ENCODE measurements around the gene ITCH.
"Not testable (repeated sequence)": the region's sequence is repeated elsewhere in the genome, so short reads cannot be mapped to it uniquely, and the experiment has no call there.

The ITCH gene

DNA sequence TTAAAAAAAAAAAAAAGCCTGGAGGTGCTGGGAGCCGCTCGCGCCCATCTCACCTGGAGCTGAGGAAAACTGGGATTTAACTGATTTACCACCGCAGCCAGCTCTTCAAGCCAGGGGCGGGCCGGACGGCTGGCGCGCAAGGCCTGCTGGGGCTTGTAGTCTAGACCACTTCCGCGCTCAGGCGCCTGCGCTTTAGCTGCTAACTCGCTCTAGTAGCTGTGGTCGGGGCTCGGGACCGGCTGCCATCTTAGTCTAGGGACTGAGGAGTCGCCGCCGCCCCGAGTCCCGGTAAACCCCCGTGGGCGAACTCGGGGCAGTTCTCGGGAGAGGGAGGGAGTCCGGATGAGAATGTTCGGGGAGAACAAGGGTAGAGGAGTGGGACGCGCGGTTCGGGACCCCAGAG is at the start of gene ITCH:
ITCH (plus strand) TSS at position 212 of the 403 bp plus-strand sequence. CDS start 30,539 bp downstream, outside the sequence.
- DNase-seq (ENCODE audit: low read depth) = peak; percentile 86

DNA sequence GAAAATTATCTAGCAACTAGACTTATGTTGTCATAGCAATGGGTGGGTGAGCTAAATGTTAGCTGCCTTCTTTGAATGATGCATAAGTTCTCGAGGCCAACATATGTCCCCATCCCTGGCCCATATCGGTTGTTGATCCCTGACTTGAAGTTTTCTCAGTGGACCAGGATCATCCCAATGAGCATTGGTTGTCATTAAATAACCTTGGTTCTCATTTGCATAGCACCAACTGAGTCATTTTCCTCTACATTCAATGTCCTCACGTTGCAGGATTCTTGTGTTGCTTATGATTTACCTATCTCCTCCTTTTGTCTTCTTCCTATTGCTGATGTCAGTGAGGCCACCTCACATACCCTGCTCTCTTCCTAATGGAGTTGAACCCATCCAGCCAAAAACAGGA is 47.8 kb upstream of the ITCH start:
- DNase-seq (ENCODE audit: low read depth) = no peak

DNA sequence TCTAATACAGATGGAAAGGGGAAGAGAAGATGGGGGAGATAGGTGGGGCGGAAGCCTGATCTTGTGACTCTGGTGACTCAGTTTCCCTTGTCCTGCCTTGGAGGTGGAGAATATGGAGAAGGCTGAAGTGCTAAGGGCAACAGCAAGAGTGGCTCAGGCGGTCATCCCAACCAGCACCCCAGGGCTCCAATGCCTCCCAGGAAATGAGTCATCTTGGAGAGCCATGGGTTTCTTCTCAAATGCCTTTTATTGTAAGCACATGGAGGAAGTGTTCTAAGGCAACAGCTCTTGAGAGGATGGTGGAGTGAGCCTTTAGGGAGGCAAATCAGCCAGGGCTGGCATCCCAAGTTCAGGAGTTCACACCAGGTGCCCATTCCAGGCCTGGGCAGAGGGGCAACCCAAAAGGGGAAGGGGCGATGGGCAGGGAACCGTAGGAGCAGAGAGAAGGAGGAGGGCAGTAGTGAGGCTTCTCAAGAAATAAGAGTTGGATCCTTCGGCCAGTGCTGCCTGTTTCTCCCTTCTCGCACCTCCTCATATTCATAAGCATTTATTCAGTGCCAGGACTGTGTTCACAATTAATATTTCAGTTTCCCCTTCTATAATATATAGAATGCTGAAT is 46.8 kb upstream of the ITCH start:
- no peak for DNase-seq (ENCODE audit: low read depth)

DNA sequence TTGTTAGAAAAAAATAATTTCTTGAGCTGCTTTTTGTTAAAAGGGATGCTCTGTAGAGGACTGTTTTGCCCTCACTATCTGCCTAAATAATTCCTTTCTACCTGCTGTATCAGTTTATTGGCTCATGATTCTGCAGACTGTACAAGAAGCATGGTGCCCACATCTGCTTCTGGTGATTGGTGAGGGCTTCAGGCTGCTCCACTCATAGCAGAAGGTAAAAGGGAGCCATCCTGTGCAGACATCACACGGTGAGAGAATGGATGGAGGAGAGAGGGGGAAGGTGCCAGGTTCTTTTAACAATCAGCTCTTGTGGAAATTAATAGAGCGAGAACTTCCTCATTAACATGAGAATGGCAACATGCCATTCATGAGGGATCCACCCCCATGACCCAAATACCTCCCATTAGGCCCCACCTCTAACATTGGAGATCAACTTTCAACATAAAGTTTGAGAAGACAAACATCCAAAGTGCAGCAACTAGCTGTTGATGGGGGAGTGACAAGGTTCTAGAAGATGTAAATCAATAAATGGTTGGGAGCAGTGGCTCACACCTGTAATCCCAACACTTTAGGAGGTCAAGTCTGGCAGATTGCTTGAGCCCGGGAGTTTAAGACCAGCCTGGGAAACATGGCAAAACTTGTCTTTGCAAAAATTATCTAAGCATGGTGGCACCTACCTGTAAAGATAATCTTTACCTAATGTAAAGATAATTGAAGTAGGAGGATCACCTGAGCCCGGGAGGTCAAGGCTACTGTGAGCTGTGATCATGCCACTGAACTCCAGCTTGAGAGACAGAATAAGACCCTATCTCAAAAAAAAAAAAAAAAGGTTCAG is 44.2 kb upstream of the ITCH start:
- DNase-seq (ENCODE audit: low read depth) = no peak

DNA sequence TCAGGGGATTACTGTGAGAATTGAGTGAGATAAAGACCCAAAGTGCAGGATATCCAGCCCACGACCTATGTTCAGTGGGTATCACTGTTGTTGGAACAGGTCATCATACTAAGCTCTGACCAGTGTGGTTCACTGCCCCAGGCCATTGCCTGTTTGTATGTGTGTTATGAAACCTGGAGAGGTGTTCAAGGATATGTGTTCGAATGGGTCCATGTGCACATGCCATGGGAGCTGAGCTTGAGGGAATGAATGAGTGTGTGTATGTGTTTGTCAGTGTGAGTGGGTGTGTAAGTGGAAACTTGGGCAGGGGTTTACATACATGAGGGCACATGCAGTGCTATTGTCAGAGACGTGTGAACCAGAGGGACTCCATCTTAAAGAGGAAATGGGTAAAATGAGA is 42.2 kb upstream of the ITCH start:
- no peak for DNase-seq (ENCODE audit: low read depth)

DNA sequence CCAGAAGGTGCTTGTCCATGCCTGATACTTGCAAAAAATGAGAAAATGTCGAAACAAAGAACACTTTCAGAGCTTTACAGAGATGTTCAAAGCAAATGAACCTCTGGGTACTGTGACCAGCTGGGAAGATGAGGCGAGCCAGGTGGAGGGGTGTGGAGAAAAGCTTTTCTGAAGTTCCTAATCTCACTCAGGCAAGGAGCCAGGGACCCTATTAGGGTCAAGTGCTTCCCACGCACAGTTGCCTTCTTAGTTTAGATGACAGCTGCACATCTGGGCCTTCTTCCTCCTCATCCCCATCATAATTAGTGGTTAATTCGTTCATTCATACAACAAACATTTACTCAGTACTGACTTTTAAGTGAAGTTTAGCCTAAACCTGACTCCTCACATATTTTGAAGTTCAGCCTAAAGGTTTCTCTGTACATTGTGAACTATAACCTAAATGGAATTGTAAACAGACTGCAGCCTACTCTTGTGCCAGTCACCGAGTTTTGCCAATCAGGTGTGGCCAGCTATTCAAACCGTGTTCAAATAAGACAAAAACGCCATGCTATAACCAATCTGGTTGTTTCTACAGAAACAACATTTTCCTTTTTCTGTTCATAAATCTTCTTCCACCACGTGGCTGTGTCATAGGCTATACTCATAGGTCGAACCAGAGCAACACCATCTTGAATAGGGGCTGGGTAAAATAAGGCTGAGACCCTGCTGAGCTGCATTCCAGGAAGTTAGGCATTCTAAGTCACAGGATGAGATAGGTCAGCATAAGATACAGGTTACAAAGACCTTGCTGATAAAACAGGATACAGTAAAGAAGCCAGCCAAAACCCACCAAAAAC is 40.6 kb upstream of the ITCH start:
- DNase-seq (ENCODE audit: low read depth) = no peak

DNA sequence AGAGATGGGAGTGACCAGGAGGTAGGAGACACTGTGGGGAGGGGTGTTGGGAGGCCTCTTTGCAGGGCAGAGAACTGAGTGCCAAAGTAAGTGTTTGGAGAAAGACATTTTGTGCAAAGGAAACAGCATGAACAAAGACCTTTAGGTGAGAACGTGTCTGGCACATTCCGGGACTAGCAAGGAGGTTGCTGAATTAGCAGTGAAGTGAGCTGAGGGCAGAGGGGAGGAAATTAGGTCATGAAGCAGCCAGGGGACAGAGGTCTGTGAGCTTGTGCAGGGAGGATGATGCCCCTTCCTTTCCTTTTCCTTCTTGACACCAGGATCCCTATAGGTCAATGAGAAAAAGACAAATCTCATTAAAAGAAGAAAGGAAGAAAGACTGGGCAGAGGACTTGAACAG is 38.5 kb upstream of the ITCH start:
- DNase-seq (ENCODE audit: low read depth) = no peak

DNA sequence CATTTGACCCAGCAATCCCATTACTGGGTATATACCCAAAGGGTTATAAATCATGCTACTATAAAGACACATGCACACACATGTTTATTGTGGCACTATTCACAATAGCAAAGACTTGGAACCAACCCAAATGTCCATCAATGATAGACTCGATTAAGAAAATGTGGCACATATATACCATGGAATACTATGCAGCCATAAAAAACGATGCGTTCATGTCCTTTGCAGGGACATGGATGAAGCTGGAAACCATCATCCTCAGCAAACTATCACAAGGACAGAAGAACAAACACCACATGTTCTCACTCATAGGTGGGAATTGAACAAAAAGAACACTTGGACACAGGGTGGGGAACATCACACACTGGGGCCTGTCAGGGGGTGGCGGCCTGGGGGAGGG is 34.9 kb upstream of the ITCH start:
- DNase-seq (ENCODE audit: low read depth) = not testable (repeated sequence)

DNA sequence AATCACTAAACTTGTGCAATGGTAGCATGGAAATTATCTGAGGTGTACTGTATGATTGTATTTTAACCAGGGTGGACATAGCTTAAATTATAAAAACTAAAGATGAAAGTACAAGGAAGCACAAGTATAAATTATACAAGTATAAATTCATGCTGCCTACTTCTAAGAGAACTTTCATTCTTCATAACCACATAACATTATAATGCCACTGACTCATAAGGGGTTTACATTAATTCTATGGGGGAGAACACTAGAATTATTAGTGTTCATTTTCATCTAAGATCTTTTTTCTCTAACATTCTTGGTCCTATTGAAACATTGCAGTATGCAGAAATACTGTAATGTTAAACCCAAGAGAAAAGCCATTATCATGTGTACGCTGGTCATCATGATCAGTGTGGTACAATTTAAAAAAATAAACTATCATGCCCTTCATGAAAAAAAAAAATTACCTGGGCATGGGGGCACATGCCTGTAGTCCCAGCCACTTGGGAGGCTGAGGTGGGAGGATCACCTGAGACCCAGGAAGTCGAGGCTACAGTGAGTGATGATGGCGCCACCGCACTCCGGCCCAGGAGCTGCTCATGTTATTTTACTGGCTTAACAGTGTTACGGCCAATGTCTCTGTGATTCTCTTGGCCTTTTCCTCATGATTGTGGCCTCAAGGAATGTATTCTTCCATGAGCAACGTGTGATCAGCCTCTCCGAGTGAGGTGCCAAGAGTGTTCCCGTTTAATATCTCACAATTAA is 34.0 kb upstream of the ITCH start:
- no peak for DNase-seq (ENCODE audit: low read depth)

DNA sequence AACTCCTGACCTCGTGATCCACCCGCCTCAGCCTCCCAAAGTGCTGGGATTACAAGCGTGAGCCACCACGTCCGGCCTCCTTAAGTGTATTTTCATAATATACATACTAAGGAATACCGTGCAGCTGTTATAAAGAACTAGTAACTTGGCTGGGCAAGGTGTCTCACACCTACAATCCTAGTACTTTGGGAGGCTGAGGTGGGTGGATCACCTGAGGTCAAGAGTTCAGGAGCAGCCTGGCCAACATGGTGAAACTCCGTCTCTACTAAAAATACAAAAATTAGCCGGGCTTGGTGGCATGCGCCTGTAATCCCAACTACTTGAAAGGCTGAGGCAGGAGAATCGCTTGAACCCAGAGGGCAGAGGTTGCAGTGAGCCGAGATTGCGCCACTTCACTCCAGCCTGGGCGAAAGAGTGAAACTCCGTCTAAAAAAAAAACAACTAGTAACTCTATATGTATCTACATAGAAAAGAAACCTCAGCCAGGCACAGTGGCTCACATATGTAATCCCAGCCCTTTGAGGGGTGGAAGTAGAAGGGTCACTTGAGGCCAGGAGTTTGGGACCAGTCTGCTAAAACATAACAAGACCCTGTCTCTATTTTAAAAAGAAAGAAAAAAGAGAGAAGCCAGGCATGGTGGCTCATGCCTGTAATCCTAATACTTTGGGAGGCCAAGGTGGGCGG is 32.1 kb upstream of the ITCH start:
- DNase-seq (ENCODE audit: low read depth) = not testable (repeated sequence)

DNA sequence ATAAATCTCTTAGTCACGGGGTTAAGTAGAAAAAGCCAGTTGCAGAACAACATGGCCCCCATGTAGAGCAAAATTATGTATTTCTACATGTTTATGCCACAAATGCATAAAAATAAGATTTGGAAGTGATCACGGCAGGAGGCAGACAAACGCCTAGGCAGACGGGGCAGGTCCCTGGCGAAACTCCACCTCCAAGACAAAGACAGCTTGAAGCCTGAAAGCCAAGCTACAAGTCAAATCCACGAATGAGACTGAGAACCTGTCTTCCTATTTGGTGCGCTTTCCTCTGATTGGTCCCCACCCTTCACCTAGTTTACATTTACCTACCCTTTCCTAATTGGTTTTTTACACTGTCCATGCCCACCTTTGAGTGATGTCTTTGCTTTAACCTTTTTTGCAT is 31.2 kb upstream of the ITCH start:
- DNase-seq (ENCODE audit: low read depth) = no peak

DNA sequence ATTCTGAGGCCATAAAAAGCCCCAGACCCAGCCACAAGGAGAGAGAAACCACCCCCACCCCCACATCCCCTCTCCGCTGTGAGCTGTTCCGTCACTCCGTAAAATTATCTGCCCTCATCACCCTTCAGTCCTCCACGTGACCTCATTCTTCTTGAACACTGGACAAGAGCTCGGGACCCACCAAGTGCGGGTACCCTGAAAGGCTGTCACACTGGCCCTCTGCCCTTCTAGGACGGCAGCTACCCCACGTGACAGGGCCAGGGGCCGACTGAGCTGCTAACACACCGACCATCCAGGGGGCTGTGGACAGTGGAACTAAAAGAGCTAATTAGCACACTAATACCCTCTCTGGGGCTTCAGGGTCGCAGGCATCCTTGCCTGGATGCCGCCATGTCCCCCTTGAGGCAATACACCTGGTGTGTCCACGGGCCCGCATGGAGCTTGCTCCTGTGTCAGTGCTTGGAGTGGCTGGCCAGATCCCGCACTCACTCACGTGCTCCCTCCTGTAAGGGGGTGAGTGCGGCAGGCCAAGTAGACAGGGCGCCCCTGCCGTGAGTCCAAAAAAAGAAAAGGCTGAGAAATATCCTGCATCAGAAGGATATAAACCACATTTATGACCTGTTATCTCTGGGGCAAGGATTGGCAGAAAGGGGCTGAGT is 30.7 kb upstream of the ITCH start:
- DNase-seq (ENCODE audit: low read depth) = no peak

DNA sequence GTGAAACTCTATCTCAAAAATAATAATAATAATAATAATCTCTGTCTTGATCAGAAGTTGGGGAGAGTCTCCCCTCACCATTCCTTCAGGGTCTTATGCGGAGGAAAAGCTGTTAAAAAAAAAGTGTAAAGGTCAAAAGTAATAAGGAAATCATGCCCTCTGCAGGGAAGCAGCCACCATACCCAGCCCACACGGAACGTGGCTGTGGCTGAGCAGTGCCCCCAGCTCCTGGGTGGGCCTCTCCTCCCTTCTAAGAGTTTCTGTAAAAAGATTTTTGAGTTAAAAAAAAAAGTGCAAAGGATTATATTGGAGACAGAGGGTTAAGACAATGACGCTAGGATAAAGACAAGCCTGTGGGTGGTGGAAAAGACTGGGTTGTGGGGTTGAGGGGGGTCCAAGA is 29.3 kb upstream of the ITCH start:
- no peak for DNase-seq (ENCODE audit: low read depth)

DNA sequence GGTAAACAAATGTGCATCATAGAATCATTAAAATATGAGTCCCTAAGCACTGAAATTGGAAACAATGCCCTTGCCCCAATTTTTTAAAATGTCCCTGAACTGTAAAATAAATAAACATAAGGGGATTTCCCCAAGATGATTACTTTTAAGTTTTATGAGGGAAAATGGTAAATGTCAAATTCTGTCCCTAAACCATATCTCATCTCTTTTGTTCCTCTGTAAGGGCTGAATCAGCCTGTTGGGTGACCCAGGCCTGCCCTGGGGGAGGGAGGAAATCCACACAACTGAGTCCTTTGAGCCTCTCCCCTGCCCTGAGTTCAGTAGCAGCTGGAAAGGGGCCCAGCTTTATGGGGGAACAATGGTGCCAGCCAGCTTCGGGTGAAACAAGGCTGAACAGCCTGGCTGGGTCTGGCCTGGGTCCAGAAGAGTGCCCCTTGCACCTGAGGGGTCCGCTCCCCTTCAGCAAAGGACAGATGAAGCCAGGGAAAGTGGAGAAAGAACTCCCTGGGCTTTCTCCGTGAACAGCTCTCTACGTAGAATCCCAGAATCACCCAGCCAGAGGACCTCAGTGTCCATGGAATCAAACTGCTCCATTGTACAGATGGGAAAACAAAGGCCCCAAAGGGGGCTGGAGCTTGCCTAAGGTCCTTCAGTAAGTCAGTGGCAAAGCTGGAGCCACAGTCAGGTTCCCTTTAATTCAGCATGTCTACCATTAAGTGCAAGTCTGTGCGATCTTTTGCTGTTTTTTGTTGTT is 28.2 kb upstream of the ITCH start:
- DNase-seq (ENCODE audit: low read depth) = no peak

DNA sequence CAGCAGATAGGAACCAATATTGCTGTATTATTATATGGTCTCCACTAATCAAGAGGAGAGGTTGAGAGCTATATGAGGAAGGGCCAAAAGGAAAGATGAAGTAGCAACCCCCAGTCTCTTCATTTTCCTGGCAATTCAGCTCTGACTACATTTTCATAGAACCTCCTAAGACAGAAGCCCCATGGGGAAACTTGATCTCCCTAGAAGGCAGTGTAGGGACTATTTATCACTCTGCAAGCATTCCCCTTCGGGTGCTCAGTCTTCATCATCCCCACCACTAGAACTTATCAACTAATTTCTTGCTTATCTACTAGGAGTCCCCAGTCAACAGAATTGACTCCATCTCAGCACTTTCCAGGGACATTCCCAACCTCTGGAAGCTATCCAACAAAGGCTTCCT is 25.5 kb upstream of the ITCH start:
- DNase-seq (ENCODE audit: low read depth) = no peak

DNA sequence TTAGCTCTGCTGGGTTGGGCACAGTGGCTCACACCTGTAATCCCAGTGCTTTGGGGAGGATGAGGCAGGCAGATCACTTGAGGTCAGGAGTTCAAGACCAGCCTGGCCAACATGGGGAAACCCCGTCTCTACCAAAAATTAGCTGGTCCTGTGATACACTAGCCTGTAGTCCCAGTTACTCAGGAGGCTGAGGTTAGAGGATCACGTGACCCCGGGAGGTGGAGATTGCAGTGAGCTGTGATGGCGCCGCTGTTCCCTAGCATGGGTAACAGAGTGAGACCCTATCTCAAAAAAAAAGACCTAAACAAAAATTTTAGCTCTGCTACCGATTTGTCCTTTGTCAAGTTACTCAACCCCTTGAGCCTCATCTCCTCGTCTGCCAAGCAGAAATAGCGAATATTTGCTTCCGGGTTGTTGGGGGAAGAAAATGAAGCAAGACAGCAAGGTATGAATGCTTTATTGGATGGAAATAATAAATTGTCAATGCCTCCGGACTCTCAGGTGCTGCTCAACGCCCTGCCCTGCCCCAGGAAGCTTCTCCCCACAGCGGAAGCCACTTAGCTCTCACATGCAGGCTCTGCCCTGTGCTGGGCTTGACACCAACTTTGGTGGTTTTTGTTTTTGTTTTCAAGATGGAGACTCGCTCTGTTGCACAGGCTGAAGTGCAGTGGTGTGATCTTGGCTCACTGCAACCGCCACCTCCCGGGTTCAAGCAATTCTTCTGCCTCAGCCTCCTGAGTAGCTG is 24.9 kb upstream of the ITCH start:
- no peak for DNase-seq (ENCODE audit: low read depth)

DNA sequence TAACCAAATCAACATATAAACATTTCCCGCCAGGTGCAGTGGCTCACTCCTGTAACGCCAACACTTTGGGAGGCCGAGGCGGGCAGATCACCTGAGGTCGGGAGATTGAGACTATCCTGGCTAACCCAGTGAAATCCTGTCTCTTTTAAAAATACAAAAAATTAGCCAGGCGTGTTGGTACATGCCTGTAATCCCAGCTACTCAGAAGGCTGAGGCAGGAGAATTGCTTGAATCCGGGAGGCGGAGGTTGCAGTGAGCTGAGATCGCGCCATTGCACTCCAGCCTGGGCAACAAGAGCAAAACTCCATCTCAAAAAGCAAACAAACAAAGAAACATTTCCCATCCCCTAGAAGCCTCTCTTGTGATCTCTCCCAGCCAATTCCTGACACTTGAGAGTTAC is 22.3 kb upstream of the ITCH start:
- not testable (repeated sequence) for DNase-seq (ENCODE audit: low read depth)

DNA sequence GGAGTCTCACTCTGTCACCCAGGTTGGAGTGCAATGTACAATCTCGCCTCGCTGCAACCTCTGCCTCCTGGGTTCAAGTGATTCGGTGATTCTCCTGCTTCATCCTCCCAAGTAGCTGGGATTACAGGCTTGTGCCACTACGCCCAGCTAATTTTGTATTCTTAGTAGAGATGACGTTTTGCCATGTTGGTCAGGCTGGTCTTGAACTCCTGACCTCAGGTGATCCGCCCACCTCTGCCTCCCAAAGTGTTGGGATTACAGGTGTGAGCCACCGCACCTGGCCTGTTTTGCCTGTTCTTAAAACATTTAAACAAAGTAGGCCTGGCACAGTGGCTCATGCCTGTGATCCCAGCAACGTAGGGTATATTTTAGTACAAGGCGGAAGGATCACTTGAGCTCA is 21.9 kb upstream of the ITCH start:
- DNase-seq (ENCODE audit: low read depth) = not testable (repeated sequence)

DNA sequence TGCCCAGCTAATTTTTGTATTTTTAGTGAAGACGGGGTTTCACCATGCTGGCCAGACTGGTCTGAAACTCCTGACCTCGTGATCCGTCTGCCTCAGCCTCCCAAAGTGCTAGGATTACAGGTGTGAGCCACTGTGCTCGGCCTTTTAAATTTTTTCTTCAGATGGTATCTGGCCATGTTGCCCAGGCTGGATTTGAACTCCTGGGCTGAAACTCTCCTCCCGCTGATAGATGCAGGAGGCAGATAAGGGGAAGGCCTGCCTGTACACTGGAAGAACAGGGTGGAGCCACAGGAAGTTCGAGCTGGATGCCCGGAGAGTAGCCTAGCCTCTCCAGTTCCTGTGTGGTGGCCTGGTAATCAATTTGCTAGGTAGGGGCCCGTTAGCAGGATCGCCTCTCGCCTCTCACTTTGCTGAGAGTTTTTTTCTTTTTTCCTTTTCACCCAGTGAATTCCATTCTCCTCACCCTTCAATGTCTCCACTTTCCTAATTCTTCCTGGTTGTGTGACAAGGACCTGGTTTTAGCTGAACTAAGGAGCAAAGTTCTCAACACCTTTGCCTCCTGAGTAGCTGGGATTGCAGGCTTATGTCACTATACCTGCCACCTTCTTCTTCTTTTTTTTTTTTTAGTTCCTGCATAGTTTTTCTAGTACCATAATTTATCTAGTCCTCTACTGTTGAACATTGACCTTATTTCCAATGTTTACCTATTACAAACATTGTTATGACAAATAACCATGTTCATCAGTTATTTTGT is 19.4 kb upstream of the ITCH start:
- DNase-seq (ENCODE audit: low read depth) = no peak
